ENCODE data around the gene CISTR.
"Not testable (repeated sequence)": the region's sequence is repeated elsewhere in the genome, so short reads cannot be mapped to it uniquely, and the experiment has no call there.

Gene CISTR
- 0 reads per million in 3 experiments for total RNA-seq

DNA sequence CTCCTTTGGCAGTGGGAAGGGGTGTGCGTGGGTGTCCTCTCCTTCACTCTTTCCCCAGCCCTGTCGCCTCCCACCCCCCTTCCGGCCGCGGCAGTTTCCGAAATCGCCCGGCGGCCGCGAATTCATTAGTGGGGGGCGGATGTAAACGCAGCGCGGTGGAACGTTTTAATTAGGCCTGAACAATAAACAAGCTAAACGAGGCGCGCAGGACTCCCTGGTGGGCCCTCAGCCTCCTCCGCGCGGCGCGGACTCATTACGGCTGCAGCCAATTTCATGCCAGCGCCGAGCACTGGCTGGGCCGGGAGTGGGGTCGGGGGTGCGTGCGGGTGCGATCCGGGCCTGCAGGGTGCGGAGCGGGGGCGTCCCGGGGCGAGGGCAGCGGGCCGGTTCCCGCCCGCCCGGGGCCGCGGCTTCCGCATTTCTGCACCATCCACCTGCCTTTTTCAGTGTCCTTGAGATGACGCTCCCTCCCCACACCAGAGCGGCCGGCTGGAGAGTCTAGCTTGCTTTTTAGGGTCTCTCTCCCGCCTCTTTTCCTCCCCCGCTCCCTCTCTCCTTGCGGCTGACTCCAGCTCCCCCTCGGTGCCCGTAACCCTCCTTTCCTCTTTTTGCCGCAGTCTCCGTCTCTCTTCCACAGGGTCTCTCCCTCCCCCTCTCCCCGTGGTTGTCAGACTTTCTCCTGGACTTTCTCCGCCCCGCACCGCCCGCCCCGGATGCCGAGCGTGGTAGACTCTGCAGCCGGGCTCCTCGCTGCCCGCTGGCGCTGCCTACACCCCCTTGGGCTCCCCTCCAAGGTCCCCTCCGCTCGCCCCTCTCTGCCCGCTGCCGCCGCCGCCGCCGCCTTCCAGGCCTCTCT, at the start of gene CISTR:
Gene CISTR, minus strand, starts transcription at position 644 of the 856 bp plus-strand sequence.
- DNase-seq: no peak

DNA sequence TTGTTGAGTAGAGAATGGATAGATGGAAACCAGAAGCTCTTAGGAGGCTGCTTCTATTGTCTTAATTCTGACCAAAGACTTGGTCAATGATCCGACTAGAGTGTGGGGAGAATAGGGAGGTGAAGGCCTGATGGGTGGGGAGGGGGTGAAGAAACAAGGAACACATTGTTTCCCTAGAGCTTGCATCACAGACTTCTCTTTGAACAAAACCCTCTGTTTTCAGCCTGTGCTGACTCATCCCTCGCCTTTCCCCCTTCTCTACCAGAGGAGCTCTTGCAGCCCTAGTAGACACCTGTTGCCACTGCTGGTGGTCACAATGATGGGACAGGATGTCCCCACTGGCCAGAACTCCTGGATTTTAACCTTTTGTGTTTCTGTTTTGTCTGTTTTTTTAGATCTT, 46.8 kb upstream of the CISTR start:
- no peak for DNase-seq

- DNase-seq: no peak
Measured at GRCh38 chr12:53795927-53796326, 44.1 kb upstream of the CISTR start.

DNA sequence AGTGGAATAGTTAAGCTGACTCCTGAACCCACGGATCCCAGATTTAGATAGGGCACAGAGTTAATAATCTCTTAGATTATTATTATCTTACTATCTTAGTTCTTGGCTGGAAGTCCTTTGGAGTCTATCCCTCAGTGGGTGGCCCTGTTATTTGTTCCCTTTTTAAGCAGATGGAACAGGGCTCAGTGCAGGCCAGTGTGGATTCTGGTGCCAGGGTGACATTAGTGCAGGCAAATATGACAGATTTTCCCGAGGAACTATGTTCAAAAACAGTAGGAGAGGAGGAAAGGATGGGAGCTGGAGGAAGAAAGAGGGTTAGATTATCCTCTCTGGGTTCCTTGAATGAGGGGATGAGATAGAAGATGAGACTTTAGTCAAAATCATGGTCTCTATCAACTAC, 41.4 kb upstream of the CISTR start:
- no peak for DNase-seq

GRCh38 chr12:53791735-53792326, 40.1 kb upstream of the CISTR start:
- DNase-seq: peak; percentile 2

DNA sequence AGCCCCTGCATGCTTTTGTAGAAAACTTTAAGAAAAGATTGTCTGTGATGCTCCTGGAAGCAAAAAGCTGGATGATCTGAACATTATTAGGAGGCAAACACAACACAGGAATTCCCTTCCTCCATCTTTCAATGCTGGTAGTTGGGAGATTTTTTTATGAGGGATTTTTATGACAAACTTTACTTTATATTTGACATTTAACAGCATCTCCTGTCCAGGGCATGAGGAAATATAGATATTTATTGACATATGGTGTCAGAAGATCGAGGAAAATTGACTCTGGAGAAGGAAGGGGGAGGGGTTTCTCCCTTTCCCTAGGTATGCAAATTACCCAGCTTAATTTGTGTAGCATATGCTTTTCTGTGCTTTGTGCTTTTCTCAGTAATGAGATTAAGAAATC, 37.8 kb upstream of the CISTR start:
- DNase-seq: no peak

GRCh38 chr12:53788892-53789291, 37.1 kb upstream of the CISTR start:
- no peak for DNase-seq

- no peak for DNase-seq
Measured at GRCh38 chr12:53786411-53786810, 34.6 kb upstream of the CISTR start.

DNA sequence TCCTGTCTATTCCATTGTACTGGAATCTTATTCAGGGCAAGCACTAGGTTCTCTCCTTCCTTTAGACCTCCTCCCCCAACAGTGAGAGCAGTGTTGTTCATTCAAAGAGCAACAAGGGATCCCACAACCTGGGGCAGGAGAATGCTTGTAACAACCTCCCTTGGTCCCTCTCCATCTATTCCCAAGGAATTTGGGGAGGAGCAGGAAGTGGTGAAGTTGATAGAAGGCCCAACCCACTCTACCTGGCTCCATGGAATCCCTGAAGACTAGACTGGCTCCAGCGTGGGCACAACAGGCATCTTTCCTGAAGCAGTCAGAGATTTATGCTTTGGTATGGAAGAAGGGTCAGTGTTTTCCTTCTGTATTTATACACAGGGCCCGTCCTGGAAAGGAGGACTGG, 33.4 kb upstream of the CISTR start:
- no peak for DNase-seq

DNA sequence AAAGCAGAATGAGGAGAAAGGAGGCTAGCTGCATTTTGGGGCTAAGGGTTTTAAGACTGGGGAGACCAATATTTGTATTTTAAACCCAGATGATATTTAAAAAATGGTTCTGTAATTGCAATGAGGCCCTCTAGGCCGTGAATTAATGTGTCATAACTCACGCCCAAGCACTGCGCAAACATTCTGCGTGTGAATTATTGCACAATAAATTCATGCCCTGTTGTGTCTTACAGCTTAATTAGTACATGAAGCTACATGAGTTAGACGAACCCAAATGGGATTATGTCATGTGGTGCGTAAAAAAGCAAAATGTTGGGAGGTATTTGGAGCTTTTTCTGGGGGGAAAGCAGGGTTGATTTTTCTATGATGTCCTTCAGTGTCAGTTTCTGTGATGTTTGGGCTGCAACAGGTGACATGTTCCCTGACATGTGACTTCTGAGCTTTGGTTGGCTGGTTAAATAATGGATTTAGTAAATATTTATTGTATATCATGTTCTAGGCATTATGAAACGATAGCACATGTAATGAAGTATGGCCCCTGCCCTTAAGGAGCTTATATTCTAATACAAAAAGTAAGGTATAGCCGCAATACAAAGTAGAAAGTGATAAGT, 30.4 kb upstream of the CISTR start:
- DNase-seq: no peak

DNA sequence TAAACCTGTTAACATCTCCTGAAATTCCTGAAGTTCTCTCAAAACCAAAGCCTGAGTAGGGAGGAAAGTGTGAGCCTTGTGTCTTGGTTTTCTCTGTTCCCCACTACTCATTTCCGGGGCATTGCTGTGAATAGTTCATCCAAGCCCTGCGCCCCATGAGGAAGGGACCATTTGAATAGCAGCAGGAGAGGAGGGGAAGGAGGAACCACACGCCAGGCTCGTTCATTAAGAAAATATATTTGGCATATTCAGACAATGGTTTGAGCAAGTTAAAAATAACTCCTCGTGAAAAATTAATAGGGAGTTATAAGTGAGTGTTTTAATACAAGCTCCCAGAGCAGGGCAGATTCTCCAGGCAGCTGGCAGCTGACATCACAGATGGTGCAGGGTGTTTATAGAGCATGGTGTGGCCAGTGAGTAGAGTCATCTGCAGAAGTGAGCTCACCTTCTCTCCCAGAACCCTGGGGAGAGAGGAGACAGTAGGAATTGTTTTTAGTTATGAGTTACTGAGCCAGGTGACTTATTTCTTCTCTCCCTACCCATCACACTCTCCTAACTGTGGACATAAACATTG, 29.5 kb upstream of the CISTR start:
- no peak for DNase-seq

DNA sequence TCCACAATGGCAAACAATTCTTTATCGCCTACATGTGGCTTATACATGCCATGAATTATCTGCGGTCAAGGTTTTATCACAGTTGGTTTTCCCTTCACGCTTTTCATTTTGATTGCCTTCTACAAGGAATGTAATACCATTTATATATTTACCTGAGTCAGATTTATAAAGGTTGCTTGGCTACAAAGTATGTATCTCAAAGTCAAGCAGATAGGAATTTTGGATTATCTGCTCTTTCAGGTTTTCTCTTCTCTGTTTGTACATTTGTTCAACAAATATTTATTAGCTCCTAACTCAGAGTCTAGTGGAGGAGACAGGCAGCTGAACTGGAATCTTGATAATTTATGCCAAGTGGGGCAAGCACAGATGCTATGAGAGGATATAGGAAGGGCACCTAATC, 28.5 kb upstream of the CISTR start:
- no peak for DNase-seq

GRCh38 chr12:53779679-53780078, 27.9 kb upstream of the CISTR start:
- not testable (repeated sequence) for DNase-seq

DNA sequence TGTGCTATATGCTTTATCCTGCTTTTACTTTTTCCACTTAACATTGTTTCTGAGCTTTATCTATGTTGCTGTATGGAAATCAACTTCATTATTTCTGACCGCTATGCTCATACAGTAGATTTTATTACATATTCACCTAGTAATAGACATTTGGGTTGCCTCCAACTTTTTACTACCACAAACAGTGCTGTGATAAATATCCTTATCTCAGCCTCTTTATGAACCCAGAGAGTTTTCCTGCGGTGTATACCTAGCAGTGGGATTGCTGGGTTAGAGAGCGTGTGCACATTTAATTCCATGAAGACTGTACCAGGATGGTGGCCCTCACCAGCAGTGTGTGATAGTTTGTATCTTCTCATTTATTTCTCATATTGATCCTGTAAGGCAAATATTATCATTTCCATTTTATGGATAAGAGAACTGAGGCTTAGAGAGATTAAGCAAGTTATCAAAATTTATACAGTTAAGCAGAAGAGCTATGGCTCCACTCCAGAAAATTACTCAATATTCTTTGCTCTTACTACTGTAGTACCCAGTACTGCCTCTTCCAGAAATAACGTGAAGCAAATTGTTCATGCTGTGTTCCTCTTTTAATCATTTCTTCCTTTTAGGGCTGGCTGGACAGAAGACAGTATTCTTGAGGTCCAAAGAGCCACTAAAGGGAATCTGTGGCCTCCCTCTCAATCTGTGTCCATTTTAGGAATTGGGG, 26.3 kb upstream of the CISTR start:
- no peak for DNase-seq

GRCh38 chr12:53777412-53777811, 25.6 kb upstream of the CISTR start:
- no peak for DNase-seq

- no peak for DNase-seq
Measured at GRCh38 chr12:53776872-53777271, 25.1 kb upstream of the CISTR start.

DNA sequence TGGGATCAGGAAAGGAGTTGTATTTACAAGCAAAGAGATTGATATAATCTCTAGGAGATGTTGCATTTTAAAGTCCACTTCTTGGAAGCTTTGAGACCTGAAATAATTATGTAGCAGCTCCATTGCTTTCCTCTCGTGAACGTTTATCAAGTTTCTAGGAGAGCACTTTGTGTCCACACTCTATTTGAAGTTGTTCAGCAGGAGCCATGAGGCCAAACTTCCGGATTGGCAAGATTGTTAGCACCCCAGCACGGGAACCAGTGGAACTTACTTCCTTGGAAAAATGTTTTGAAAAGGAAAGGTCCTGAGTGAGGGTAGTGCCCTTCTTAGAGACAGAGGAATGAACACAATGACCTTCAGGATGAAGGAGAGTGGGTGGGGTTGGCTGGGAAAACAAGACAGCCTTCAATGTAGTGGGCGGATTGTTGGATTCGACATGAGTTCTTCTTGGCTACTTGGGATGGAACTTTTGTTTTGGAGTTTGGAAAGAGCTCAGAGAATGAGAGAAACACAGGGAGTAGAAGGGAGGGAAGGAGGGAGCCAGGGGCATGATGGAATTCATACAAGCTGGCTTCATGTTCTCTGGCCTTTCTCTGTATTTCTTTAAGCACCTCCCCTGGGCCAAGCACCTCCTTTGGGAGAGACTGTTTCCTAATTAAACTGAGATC, 23.8 kb upstream of the CISTR start:
- no peak for DNase-seq

DNA sequence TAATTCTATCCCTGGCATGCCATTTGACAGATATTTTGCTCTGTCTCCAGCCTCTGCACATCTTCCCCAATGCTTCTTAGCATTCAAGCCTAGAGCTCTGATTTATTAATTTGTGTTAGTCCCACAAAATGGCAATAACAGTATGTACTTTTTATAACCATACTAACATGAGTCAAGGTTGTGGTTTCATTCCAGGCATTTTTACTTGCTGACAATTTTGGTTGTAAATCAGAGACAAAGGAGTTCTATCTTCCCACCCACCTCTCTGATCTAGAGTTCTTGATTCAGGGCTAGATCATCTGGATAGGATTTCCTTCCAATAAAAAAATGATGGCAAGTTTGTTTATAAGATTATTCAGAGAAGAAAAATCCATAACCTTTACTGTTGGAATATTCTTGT, 18.5 kb upstream of the CISTR start:
- no peak for DNase-seq

- no peak for DNase-seq
Measured at GRCh38 chr12:53768976-53769375, 17.2 kb upstream of the CISTR start.

DNA sequence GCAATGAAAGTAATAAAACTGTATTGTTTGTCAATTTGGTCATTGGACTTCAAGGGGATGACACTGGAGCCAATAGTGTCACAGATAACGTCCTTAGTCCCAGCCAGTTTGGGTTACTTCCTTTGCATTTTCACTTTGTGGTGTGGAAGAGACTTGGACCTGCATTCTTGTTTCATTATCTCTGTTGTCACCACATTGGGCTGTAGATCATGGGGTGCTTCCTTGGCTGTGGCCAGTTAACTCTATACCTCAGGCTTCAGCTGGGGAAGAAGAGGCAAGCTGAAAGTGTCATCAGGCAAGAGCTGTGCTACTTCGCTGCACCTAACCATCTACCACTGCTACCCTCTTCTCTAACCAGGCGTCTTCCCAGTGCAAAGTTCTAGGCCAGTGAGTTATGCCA, 15.1 kb upstream of the CISTR start:
- DNase-seq: no peak

DNA sequence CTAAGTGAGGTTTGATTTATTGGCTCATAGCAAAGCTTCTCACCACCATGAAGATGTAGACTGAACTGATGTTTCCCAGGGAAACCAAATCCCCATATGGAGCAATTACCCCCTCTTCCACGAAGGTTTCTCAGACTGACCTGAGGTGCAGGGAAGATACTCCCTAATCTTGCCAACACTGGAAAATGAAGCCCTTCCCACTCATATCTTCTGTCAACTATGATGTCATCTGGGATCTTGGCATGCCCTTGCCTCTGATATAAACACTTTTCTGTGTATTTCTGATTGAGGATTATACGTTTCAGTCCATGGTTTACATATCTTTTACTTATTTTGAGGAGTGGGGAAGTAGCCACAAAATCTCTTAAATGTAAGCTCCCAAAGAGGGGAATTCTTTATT, 14.1 kb upstream of the CISTR start:
- no peak for DNase-seq

GRCh38 chr12:53764615-53765014, 12.8 kb upstream of the CISTR start:
- no peak for DNase-seq

Data from central memory CD4-positive, alpha-beta T cell (primary cell).